HEK293T (cell line): ENCODE data around the gene DNAI1.

Experiments used
- CTCF ChIA-PET: fragments of 350-600 bp; formaldehyde crosslinking; extraction: SDS; loops from one replicate; lab custom pipeline; 2021; ENCODE audit warnings: antibody characterized with exemption, inconsistent platforms; lab: Yijun Ruan, JAX
- POLR2A ChIA-PET: fragments of 350-600 bp; formaldehyde crosslinking; extraction: SDS; loops from one replicate; lab custom pipeline; 2020; ENCODE audit warnings: antibody characterized with exemption, inconsistent platforms; lab: Yijun Ruan, JAX
- DNase-seq: peaks from one replicate; pipeline ENCODE4 v3.0.0; 2012; ENCODE audit warnings: mixed read lengths; ENCODE audit errors: extremely low spot score
- ARNT ChIP-seq: fragments of 450-650 bp; IDR thresholded peaks from 2 replicates; pipeline ENCODE4 v1.6.1; 2017; ENCODE audit warnings: mild to moderate bottlenecking
- BHLHE40 ChIP-seq: fragments of 450-650 bp; IDR thresholded peaks from 2 replicates; pipeline ENCODE4 v1.6.1; 2016; ENCODE audit warnings: mild to moderate bottlenecking, moderate library complexity, borderline replicate concordance
- CTBP1 ChIP-seq: fragments of 450-650 bp; IDR thresholded peaks from 2 replicates; pipeline ENCODE4 v1.6.1; 2016; ENCODE audit warnings: borderline replicate concordance
- ELF4 ChIP-seq: fragments of 450-650 bp; IDR thresholded peaks from 2 replicates; pipeline ENCODE4 v1.6.1; 2017; ENCODE audit warnings: antibody characterized with exemption
- FOXA1 ChIP-seq: fragments of 450-650 bp; IDR thresholded peaks from 2 replicates; pipeline ENCODE4 v1.6.1; 2016; ENCODE audit warnings: mild to moderate bottlenecking
- FOXK2 ChIP-seq: fragments of 450-650 bp; IDR thresholded peaks from 2 replicates; pipeline ENCODE4 v1.6.1; 2016; ENCODE audit warnings: mild to moderate bottlenecking
- FOXM1 ChIP-seq: fragments of 450-650 bp; IDR thresholded peaks from 2 replicates; pipeline ENCODE4 v1.6.1; 2017; ENCODE audit warnings: mild to moderate bottlenecking, borderline replicate concordance
- HDGF ChIP-seq: fragments of 450-650 bp; IDR thresholded peaks from 2 replicates; pipeline ENCODE4 v1.6.1; 2017; ENCODE audit warnings: antibody characterized with exemption, borderline replicate concordance
- L3MBTL2 ChIP-seq: fragments of 450-650 bp; conservative IDR thresholded peaks from 2 replicates; pipeline ENCODE4 v1.6.1; 2016; ENCODE audit warnings: mild to moderate bottlenecking
- LEF1 ChIP-seq: fragments of 450-650 bp; IDR thresholded peaks from 2 replicates; pipeline ENCODE4 v1.6.1; 2017; ENCODE audit warnings: mild to moderate bottlenecking, borderline replicate concordance
- NFRKB ChIP-seq: fragments of 450-650 bp; IDR thresholded peaks from 2 replicates; pipeline ENCODE4 v1.6.1; 2016; ENCODE audit warnings: mild to moderate bottlenecking, moderate library complexity
- SP1 ChIP-seq: fragments of 450-650 bp; IDR thresholded peaks from 2 replicates; pipeline ENCODE4 v1.6.1; 2017
- SUZ12 ChIP-seq: fragments of 450-650 bp; IDR thresholded peaks from 2 replicates; pipeline ENCODE4 v1.6.1; 2016; ENCODE audit warnings: mild to moderate bottlenecking
- TARDBP ChIP-seq: fragments of 450-650 bp; IDR thresholded peaks from 2 replicates; pipeline ENCODE4 v1.6.1; 2016
- ZNF384 ChIP-seq: fragments of 450-650 bp; IDR thresholded peaks from 2 replicates; pipeline ENCODE4 v1.6.1; 2016
- TF ChIP-seq, protein P1 (sequence below): fragments of 450-650 bp; IDR thresholded peaks from 2 replicates; pipeline ENCODE4 v1.6.1; 2016

The DNAI1 gene

GRCh38 chr9:34552986-34553385 is 94.4 kb downstream of the DNAI1 start:
- ChIA-PET CTCF (interaction anchor here (0.7 kb wide), 1 partner anchor 39 kb away, joined by 3 read pairs; no protein-coding TSS in a partner anchor), POLR2A (no interaction called here)
- DNase-seq, result no peak
- TF ChIP-seq, protein P1, sequence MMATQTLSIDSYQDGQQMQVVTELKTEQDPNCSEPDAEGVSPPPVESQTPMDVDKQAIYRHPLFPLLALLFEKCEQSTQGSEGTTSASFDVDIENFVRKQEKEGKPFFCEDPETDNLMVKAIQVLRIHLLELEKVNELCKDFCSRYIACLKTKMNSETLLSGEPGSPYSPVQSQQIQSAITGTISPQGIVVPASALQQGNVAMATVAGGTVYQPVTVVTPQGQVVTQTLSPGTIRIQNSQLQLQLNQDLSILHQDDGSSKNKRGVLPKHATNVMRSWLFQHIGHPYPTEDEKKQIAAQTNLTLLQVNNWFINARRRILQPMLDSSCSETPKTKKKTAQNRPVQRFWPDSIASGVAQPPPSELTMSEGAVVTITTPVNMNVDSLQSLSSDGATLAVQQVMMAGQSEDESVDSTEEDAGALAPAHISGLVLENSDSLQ, result no peak

- ChIA-PET POLR2A (interaction anchor here (0.6 kb wide), 1 partner anchor 32 kb away, joined by 3 read pairs; no protein-coding TSS in a partner anchor), CTCF (no interaction called here)
- no peak for TF ChIP-seq SUZ12
- TF ChIP-seq FOXK2, result no peak
- no peak for TF ChIP-seq L3MBTL2
- no peak for TF ChIP-seq FOXM1
- DNase-seq, result no peak
These were observed 95.0 kb downstream of the DNAI1 start for GRCh38 chr9:34553511-34554021.

- ChIA-PET POLR2A (no interaction called here), CTCF (interaction anchor here (0.6 to 1.2 kb wide), 2 partner anchors 9 to 37 kb away, joined by 4 read pairs; no protein-coding TSS in a partner anchor)
- peak; percentile 61 for DNase-seq
- TF ChIP-seq NFRKB (no peak), LEF1 (no peak), FOXK2 (no peak), ELF4 (no peak)
These were observed 95.8 kb downstream of the DNAI1 start for GRCh38 chr9:34554211-34555001.

GRCh38 chr9:34555002-34555348 is 96.4 kb downstream of the DNAI1 start:
- TF ChIP-seq ZNF384, result no peak
- TF ChIP-seq ARNT, result no peak
- no peak for TF ChIP-seq HDGF
- no peak for TF ChIP-seq L3MBTL2
- no peak for TF ChIP-seq NFRKB
- TF ChIP-seq, protein P1, result no peak
- no peak for TF ChIP-seq SP1
- no peak for TF ChIP-seq LEF1
- TF ChIP-seq TARDBP, result no peak
- no peak for TF ChIP-seq CTBP1
- TF ChIP-seq SUZ12, result no peak
- no peak for TF ChIP-seq FOXM1
- no peak for TF ChIP-seq FOXK2
- TF ChIP-seq BHLHE40, result no peak
- TF ChIP-seq ELF4, result no peak
- no peak for TF ChIP-seq FOXA1

DNA sequence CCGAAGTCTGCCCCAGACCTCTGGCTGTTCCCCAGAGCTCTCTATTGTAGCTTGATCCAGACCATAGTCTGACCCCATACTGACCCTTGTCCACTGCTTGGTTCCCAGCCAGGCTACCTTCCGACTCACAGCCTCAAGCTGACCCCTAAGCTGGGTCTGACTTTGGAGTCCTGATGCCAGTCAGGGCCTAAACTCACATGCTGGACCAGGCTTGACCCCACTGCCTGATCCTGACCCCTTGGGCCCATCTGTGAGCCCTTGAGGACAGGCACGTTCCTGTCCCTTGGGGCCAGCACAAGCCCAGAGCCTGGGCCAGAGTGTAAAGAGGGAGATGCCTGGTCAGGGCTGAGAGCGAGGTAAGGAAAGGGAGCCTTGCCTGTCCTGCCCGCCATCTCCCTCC is 96.9 kb downstream of the DNAI1 start:
- CTCF ChIA-PET, result interaction anchor here (0.6 kb wide), 1 partner anchor 1048 kb away, joined by 5 read pairs; no protein-coding TSS in a partner anchor
- no peak for TF ChIP-seq TARDBP
- TF ChIP-seq HDGF, result no peak
- no peak for TF ChIP-seq ZNF384
- no peak for TF ChIP-seq CTBP1
- TF ChIP-seq NFRKB, result no peak
- TF ChIP-seq LEF1, result no peak
- no peak for TF ChIP-seq FOXM1
- no peak for TF ChIP-seq SUZ12
- no peak for TF ChIP-seq FOXA1
- TF ChIP-seq BHLHE40, result no peak
- TF ChIP-seq, protein P1, result no peak
- no peak for TF ChIP-seq SP1
- TF ChIP-seq ELF4, result no peak
- no peak for TF ChIP-seq FOXK2
- no peak for TF ChIP-seq ARNT
- TF ChIP-seq L3MBTL2, result no peak
- POLR2A ChIA-PET, result no interaction called here
- no peak for DNase-seq

More at GRCh38 chr9:34555002-34555348, 96.4 kb downstream of the DNAI1 start:
- DNase-seq, result no peak
- POLR2A ChIA-PET, result no interaction called here
- CTCF ChIA-PET, result interaction anchor here (0.6 to 1.2 kb wide), 2 partner anchors 9 to 36 kb away, joined by 4 read pairs; no protein-coding TSS in a partner anchor

DNA sequence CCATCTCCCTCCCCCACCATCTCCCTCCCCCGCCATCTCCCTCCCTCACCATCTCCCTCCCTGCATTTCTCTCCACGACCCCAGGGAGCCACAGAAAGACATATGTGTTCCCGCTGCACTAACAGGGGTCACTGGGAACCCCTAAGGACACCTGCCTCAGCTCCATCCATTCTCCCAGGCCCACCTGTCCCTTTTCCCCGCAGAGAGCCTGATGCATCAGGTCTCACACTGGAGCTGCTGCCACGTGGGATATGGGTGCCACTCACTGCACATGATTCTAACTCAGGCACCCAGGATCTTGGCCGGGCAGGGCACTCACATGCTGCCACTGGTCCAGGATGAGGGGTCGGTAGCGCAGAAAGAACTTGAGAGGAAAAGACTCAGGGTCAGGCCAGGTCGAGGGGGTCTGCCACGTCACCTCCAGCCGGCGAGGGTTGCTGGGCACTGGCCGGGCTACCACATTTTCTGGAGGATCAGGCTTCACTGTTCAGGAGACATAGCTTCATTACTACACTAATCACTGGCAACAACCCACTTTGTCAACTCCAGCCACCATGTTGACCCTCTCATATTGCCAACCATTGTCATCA is 97.4 kb downstream of the DNAI1 start:
- no peak for DNase-seq
- CTCF ChIA-PET, result interaction anchor here (0.6 kb wide), 1 partner anchor 1048 kb away, joined by 5 read pairs; no protein-coding TSS in a partner anchor
- TF ChIP-seq NFRKB (no peak), SUZ12 (no peak), TARDBP (no peak), L3MBTL2 (no peak), FOXK2 (no peak), ELF4 (no peak), FOXM1 (no peak)
- TF ChIP-seq, protein P1, result no peak
- POLR2A ChIA-PET, result no interaction called here
